ENCODE data around the gene MBIP.

The MBIP gene

GRCh38 chr14:36313898-36314297 lies 6.5 kb downstream of the MBIP start:
- no peak overlapping the region for H3K27ac ChIP-seq (ENCODE audit: low read length)
- no peaks in the 10 kb centered on the region for H3K27me3 ChIP-seq (ENCODE audit: control insufficient read depth in 1 of 2, insufficient read depth in 2 of 2, low read length in 2 of 2)
- no peak overlapping the region for H3K9ac ChIP-seq (ENCODE audit: low read length in 2 of 2)
- no peaks in the 10 kb centered on the region for H3K9me3 ChIP-seq (ENCODE audit: control insufficient read depth in 2 of 2, low read length in 2 of 2)
- H3K4me1 ChIP-seq (ENCODE audit: control insufficient read depth, insufficient read depth, low read length), result no peaks in the 10 kb centered on the region
- peaks cover 21 to 24% of the 10 kb centered on the region in 2 donors for H3K36me3 ChIP-seq (ENCODE audit: control insufficient read depth in 2 of 2, insufficient read depth in 2 of 2, low read length in 2 of 2)
- H3K4me3 ChIP-seq (ENCODE audit: low read length in 2 of 2), result no peak overlapping the region

GRCh38 chr14:36313206-36313605 lies 7.2 kb downstream of the MBIP start:
- H3K4me1 ChIP-seq (ENCODE audit: control insufficient read depth, insufficient read depth, low read length), result no peaks in the 10 kb centered on the region

GRCh38 chr14:36306836-36307235 lies 13.6 kb downstream of the MBIP start:
- Histone ChIP-seq H3K27ac (ENCODE audit: low read length) (no peak overlapping the region), H3K4me3 (ENCODE audit: low read length in 2 of 2) (no peak overlapping the region), H3K9ac (ENCODE audit: low read length in 2 of 2) (no peak overlapping the region), H3K27me3 (ENCODE audit: control insufficient read depth in 1 of 2, insufficient read depth in 2 of 2, low read length in 2 of 2) (no peaks in the 10 kb centered on the region), H3K9me3 (ENCODE audit: control insufficient read depth in 2 of 2, low read length in 2 of 2) (no peaks in the 10 kb centered on the region), H3K36me3 (ENCODE audit: control insufficient read depth in 2 of 2, insufficient read depth in 2 of 2, low read length in 2 of 2) (peaks cover 40 to 49% of the 10 kb centered on the region in 2 donors), H3K4me1 (ENCODE audit: control insufficient read depth, insufficient read depth, low read length) (no peaks in the 10 kb centered on the region)

More at GRCh38 chr14:36313206-36313605, 7.2 kb downstream of the MBIP start:
- Histone ChIP-seq H3K9ac (ENCODE audit: low read length in 2 of 2) (no peak overlapping the region), H3K4me3 (ENCODE audit: low read length in 2 of 2) (no peak overlapping the region), H3K27ac (ENCODE audit: low read length) (no peak overlapping the region), H3K27me3 (ENCODE audit: control insufficient read depth in 1 of 2, insufficient read depth in 2 of 2, low read length in 2 of 2) (no peaks in the 10 kb centered on the region), H3K36me3 (ENCODE audit: control insufficient read depth in 2 of 2, insufficient read depth in 2 of 2, low read length in 2 of 2) (peaks cover 22 to 26% of the 10 kb centered on the region in 2 donors), H3K9me3 (ENCODE audit: control insufficient read depth in 2 of 2, low read length in 2 of 2) (no peaks in the 10 kb centered on the region)

- Histone ChIP-seq H3K4me1 (ENCODE audit: control insufficient read depth, insufficient read depth, low read length) (no peaks in the 10 kb centered on the region), H3K4me3 (ENCODE audit: low read length in 2 of 2) (no peak overlapping the region), H3K9ac (ENCODE audit: low read length in 2 of 2) (no peak overlapping the region), H3K27me3 (ENCODE audit: control insufficient read depth in 1 of 2, insufficient read depth in 2 of 2, low read length in 2 of 2) (no peaks in the 10 kb centered on the region), H3K9me3 (ENCODE audit: control insufficient read depth in 2 of 2, low read length in 2 of 2) (no peaks in the 10 kb centered on the region), H3K27ac (ENCODE audit: low read length) (no peak overlapping the region), H3K36me3 (ENCODE audit: control insufficient read depth in 2 of 2, insufficient read depth in 2 of 2, low read length in 2 of 2) (peaks cover 29 to 40% of the 10 kb centered on the region in 2 donors)
Observed at GRCh38 chr14:36304895-36305294, 15.5 kb downstream of the MBIP start.

DNA sequence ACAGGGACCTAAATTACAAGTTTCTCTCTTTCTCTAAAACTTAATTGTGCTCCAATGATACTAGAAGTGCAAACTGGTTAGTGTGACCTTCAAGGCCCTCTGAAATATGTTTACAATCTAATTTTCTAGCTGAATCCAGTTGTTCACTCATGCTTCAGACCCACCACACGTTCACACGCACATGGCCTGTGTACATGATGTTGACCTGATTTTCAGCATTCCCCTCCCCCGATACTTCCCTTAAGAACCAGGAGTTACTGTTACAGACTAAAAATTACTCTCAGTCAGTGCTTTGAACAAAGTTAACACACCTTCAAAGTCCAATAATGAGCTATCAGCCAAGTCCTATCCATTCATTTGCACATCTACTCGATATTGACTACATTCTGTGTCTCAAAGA lies 16.5 kb downstream of the MBIP start:
- H3K4me1 ChIP-seq (ENCODE audit: control insufficient read depth, insufficient read depth, low read length), result no peaks in the 10 kb centered on the region
- no peak overlapping the region for H3K27ac ChIP-seq (ENCODE audit: low read length)
- H3K27me3 ChIP-seq (ENCODE audit: control insufficient read depth in 1 of 2, insufficient read depth in 2 of 2, low read length in 2 of 2), result no peaks in the 10 kb centered on the region
- peaks cover 22 to 34% of the 10 kb centered on the region in 2 donors for H3K36me3 ChIP-seq (ENCODE audit: control insufficient read depth in 2 of 2, insufficient read depth in 2 of 2, low read length in 2 of 2)
- H3K9me3 ChIP-seq (ENCODE audit: control insufficient read depth in 2 of 2, low read length in 2 of 2), result no peaks in the 10 kb centered on the region
- H3K4me3 ChIP-seq (ENCODE audit: low read length in 2 of 2), result no peak overlapping the region
- H3K9ac ChIP-seq (ENCODE audit: low read length in 2 of 2), result no peak overlapping the region

DNA sequence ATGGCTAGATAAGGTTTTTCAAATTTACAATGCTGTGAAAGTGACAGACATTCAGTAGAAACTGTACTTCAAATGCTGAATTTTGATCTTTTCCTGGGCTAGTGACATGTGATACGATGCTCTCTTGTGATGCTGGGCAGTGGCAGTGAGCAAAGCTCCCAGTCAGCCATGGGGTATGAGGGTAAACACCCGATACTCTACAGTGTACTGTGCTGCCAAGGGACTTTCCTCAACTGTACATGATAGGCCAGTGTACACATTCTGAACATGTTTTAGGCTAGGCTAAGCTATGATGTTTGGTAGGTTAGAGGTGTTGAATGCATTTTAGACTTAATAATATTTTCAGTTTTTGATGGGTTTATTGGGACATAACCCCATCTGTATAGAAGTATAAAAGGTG lies 17.6 kb downstream of the MBIP start:
- no peaks in the 10 kb centered on the region for H3K4me1 ChIP-seq (ENCODE audit: control insufficient read depth, insufficient read depth, low read length)
- H3K4me3 ChIP-seq (ENCODE audit: low read length in 2 of 2), result no peak overlapping the region
- no peaks in the 10 kb centered on the region for H3K27me3 ChIP-seq (ENCODE audit: control insufficient read depth in 1 of 2, insufficient read depth in 2 of 2, low read length in 2 of 2)
- H3K9ac ChIP-seq (ENCODE audit: low read length in 2 of 2), result no peak overlapping the region
- H3K36me3 ChIP-seq (ENCODE audit: control insufficient read depth in 2 of 2, insufficient read depth in 2 of 2, low read length in 2 of 2), result peaks cover 18 to 42% of the 10 kb centered on the region in 2 donors
- H3K9me3 ChIP-seq (ENCODE audit: control insufficient read depth in 2 of 2, low read length in 2 of 2), result no peaks in the 10 kb centered on the region
- no peak overlapping the region for H3K27ac ChIP-seq (ENCODE audit: low read length)

- Histone ChIP-seq H3K9me3 (ENCODE audit: control insufficient read depth in 2 of 2, low read length in 2 of 2) (no peaks in the 10 kb centered on the region), H3K27ac (ENCODE audit: low read length) (no peak overlapping the region), H3K36me3 (ENCODE audit: control insufficient read depth in 2 of 2, insufficient read depth in 2 of 2, low read length in 2 of 2) (peaks cover 22 to 39% of the 10 kb centered on the region in 2 donors), H3K27me3 (ENCODE audit: control insufficient read depth in 1 of 2, insufficient read depth in 2 of 2, low read length in 2 of 2) (no peaks in the 10 kb centered on the region), H3K9ac (ENCODE audit: low read length in 2 of 2) (no peak overlapping the region), H3K4me3 (ENCODE audit: low read length in 2 of 2) (no peak overlapping the region), H3K4me1 (ENCODE audit: control insufficient read depth, insufficient read depth, low read length) (no peaks in the 10 kb centered on the region)
Observed at GRCh38 chr14:36301159-36301558, 19.3 kb downstream of the MBIP start.

DNA sequence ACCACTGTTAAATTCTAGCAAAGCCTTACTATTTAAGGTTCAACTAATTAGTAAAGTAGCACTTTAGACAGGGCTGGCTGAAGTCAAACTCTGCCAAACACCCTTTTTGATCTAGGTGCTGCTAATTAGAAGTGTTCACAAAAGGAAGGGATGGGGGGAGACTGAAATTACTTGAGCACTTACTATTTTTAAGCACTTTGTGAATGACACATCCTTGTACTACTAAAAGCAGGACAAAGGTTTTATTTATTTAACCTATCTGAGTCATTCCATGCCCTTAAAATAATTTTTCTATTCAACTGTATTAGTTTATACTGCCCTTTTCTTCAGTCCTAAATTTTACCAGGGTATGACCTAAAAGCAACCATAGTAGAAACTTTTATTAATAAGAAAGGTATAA lies 20.1 kb downstream of the MBIP start:
- no peaks in the 10 kb centered on the region for H3K4me1 ChIP-seq (ENCODE audit: control insufficient read depth, insufficient read depth, low read length)
- no peak overlapping the region for H3K4me3 ChIP-seq (ENCODE audit: low read length in 2 of 2)
- no peaks in the 10 kb centered on the region for H3K9me3 ChIP-seq (ENCODE audit: control insufficient read depth in 2 of 2, low read length in 2 of 2)
- H3K27me3 ChIP-seq (ENCODE audit: control insufficient read depth in 1 of 2, insufficient read depth in 2 of 2, low read length in 2 of 2), result no peaks in the 10 kb centered on the region
- H3K9ac ChIP-seq (ENCODE audit: low read length in 2 of 2), result no peak overlapping the region
- H3K27ac ChIP-seq (ENCODE audit: low read length), result no peak overlapping the region
- peaks cover 18 to 39% of the 10 kb centered on the region in 2 donors for H3K36me3 ChIP-seq (ENCODE audit: control insufficient read depth in 2 of 2, insufficient read depth in 2 of 2, low read length in 2 of 2)

- H3K36me3 ChIP-seq (ENCODE audit: control insufficient read depth in 2 of 2, insufficient read depth in 2 of 2, low read length in 2 of 2), result peaks cover 8 to 17% of the 10 kb centered on the region in 2 donors
- no peak overlapping the region for H3K27ac ChIP-seq (ENCODE audit: low read length)
- H3K4me3 ChIP-seq (ENCODE audit: low read length in 2 of 2), result no peak overlapping the region
Observed at GRCh38 chr14:36295642-36296627, 24.5 kb downstream of the MBIP start.

DNA sequence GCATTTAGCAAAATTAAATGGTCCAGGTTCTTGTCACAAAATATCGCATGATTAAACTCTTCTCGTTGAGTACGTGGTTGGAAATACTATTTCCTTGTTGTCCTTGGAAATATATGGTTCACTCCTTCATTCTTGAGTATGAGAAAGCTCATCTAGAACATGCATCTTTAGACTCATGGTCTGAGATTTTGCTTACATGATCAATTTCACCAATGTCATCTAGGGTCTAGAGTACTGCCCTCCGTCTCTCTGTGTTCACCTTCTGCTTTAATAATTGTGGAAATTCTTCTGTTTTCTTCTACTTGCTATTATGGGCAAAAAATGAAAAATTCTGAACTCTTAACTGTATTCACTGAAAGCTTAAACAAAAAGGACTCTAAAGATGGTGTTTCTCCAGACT lies 25.9 kb downstream of the MBIP start:
- H3K36me3 ChIP-seq (ENCODE audit: control insufficient read depth in 2 of 2, insufficient read depth in 2 of 2, low read length in 2 of 2), result peaks cover 7 to 15% of the 10 kb centered on the region in 2 donors
- H3K27ac ChIP-seq (ENCODE audit: low read length), result no peak overlapping the region
- no peak overlapping the region for H3K4me3 ChIP-seq (ENCODE audit: low read length in 2 of 2)
- no peak overlapping the region for H3K9ac ChIP-seq (ENCODE audit: low read length in 2 of 2)
- no peaks in the 10 kb centered on the region for H3K4me1 ChIP-seq (ENCODE audit: control insufficient read depth, insufficient read depth, low read length)
- no peaks in the 10 kb centered on the region for H3K27me3 ChIP-seq (ENCODE audit: control insufficient read depth in 1 of 2, insufficient read depth in 2 of 2, low read length in 2 of 2)
- no peaks in the 10 kb centered on the region for H3K9me3 ChIP-seq (ENCODE audit: control insufficient read depth in 2 of 2, low read length in 2 of 2)

More at GRCh38 chr14:36295642-36296627, 24.5 kb downstream of the MBIP start:
- H3K27me3 ChIP-seq (ENCODE audit: control insufficient read depth in 1 of 2, insufficient read depth in 2 of 2, low read length in 2 of 2), result no peaks in the 10 kb centered on the region
- H3K4me1 ChIP-seq (ENCODE audit: control insufficient read depth, insufficient read depth, low read length), result no peaks in the 10 kb centered on the region
- H3K9me3 ChIP-seq (ENCODE audit: control insufficient read depth in 2 of 2, low read length in 2 of 2), result no peaks in the 10 kb centered on the region
- no peak overlapping the region for H3K9ac ChIP-seq (ENCODE audit: low read length in 2 of 2)

GRCh38 chr14:36293824-36294223 lies 26.6 kb downstream of the MBIP start:
- H3K4me3 ChIP-seq (ENCODE audit: low read length in 2 of 2), result no peak overlapping the region
- H3K4me1 ChIP-seq (ENCODE audit: control insufficient read depth, insufficient read depth, low read length), result no peaks in the 10 kb centered on the region
- H3K9me3 ChIP-seq (ENCODE audit: control insufficient read depth in 2 of 2, low read length in 2 of 2), result no peaks in the 10 kb centered on the region
- no peak overlapping the region for H3K9ac ChIP-seq (ENCODE audit: low read length in 2 of 2)
- no peaks in the 10 kb centered on the region for H3K27me3 ChIP-seq (ENCODE audit: control insufficient read depth in 1 of 2, insufficient read depth in 2 of 2, low read length in 2 of 2)
- peaks cover 7 to 12% of the 10 kb centered on the region in 2 donors for H3K36me3 ChIP-seq (ENCODE audit: control insufficient read depth in 2 of 2, insufficient read depth in 2 of 2, low read length in 2 of 2)
- H3K27ac ChIP-seq (ENCODE audit: low read length), result no peak overlapping the region

Measured in stomach smooth muscle (tissue), 2 donors.